ENCODE results near the gene CDH4. TPM values are rescaled to one million over a fixed set of nuclear protein-coding genes. Genes with fewer than 3 reads are reported as not detected.
A peak's percentile ranks its signal among the peaks of the same experiment; 100 is the strongest.

CDH4 gene
- total RNA-seq, 1 donor from 2014 or later: 2.9 TPM

DNA sequence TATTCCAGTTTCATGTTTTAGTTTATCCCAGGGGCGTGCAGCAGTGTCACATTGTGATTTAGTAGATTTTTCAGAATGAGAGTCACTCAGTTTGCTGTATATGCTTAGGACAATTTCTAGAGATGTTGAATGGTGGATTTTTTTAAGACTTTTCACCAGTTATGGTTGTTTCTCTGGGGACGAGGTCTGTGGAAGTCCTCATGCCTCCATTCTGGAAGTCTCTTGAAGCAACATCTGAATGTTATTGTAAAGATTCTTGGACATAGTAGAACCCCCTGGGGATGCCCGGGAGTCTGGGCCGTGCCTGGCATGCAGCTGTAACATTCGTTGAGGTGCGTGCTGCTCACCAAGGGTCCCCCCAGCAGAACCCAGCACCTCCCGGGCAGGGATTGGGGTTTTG, 341.5 kb downstream of the CDH4 start:
- Mint-ChIP-seq H3K27ac (peak overlapping the region; percentile 47), H3K4me3 (no peak overlapping the region), H3K9me3 (peaks cover 42% of the 10 kb centered on the region), H3K4me1 (peaks cover 12% of the 10 kb centered on the region), H3K27me3 (ENCODE audit: insufficient read depth, low read depth) (peaks cover 7% of the 10 kb centered on the region), H3K36me3 (peaks cover 11% of the 10 kb centered on the region)
- no peaks in the 10 kb centered on the region for H3K36me3 ChIP-seq
- H3K79me2 ChIP-seq (ENCODE audit: low read depth): no peaks in the 10 kb centered on the region
- TF ChIP-seq EZH2phosphoT487 (IDR thresholded peaks at IDR 0.05): no peak
- TF ChIP-seq, protein P1, sequence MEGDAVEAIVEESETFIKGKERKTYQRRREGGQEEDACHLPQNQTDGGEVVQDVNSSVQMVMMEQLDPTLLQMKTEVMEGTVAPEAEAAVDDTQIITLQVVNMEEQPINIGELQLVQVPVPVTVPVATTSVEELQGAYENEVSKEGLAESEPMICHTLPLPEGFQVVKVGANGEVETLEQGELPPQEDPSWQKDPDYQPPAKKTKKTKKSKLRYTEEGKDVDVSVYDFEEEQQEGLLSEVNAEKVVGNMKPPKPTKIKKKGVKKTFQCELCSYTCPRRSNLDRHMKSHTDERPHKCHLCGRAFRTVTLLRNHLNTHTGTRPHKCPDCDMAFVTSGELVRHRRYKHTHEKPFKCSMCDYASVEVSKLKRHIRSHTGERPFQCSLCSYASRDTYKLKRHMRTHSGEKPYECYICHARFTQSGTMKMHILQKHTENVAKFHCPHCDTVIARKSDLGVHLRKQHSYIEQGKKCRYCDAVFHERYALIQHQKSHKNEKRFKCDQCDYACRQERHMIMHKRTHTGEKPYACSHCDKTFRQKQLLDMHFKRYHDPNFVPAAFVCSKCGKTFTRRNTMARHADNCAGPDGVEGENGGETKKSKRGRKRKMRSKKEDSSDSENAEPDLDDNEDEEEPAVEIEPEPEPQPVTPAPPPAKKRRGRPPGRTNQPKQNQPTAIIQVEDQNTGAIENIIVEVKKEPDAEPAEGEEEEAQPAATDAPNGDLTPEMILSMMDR (IDR thresholded peaks at IDR 0.05): no peak
- no peak for TF ChIP-seq EZH2 (IDR thresholded peaks at IDR 0.05)
- H3K9ac ChIP-seq: no peak overlapping the region
- H4K20me1 ChIP-seq (ENCODE audit: low read depth): no peaks in the 10 kb centered on the region
- H2AFZ ChIP-seq (replicated peaks): no peak overlapping the region
- H3F3A ChIP-seq (ENCODE audit: low read depth): no peaks in the 10 kb centered on the region
- no peak overlapping the region for H3K4me2 ChIP-seq
- DNase-seq (ENCODE audit: low spot score): no peak
- no peak overlapping the region for H3K4me3 ChIP-seq
- no peaks in the 10 kb centered on the region for H3K9me3 ChIP-seq (ENCODE audit: low read depth)
- no peak overlapping the region for H3K27ac ChIP-seq
- no peaks in the 10 kb centered on the region for H3K27me3 ChIP-seq
- peaks cover 3% of the 10 kb centered on the region for H3K4me1 ChIP-seq

DNA sequence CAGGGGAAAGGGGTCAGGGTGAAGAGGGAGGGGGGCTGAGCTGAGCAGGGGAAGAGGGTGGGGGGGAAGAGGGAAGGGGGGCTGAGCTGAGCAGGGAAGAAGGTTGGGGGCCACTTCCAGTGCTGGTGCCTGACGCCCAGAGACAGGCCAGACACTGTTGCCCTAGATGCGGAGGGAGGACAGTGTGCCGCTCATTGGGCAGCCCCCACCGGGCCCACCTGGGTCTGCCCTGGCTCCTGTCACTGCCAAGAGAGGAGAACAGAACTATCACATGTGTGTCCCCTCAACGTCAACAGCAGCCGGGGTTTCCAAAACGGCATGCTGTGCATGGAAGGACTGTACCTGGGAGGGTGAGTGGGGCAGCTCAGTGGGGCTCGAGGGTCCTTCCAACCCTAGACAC, 342.1 kb downstream of the CDH4 start:
- H3K9me3 Mint-ChIP-seq: peaks cover 42% of the 10 kb centered on the region
- H3K4me1 ChIP-seq: no peaks in the 10 kb centered on the region
- no peak overlapping the region for H3K27ac ChIP-seq
- H3K4me3 ChIP-seq: no peak overlapping the region
- H3K27ac Mint-ChIP-seq: no peak overlapping the region
- H3K9me3 ChIP-seq (ENCODE audit: low read depth): no peaks in the 10 kb centered on the region
- no peaks in the 10 kb centered on the region for H3K36me3 ChIP-seq
- TF ChIP-seq, protein P1 (IDR thresholded peaks at IDR 0.05): no peak
- TF ChIP-seq EZH2 (IDR thresholded peaks at IDR 0.05) (no peak), EZH2phosphoT487 (IDR thresholded peaks at IDR 0.05) (no peak)
- peaks cover 11% of the 10 kb centered on the region for H3K36me3 Mint-ChIP-seq
- H3K9ac ChIP-seq: no peak overlapping the region
- H3K27me3 ChIP-seq: no peaks in the 10 kb centered on the region
- H3K79me2 ChIP-seq (ENCODE audit: low read depth): no peaks in the 10 kb centered on the region
- no peak overlapping the region for H2AFZ ChIP-seq (replicated peaks)
- no peaks in the 10 kb centered on the region for H4K20me1 ChIP-seq (ENCODE audit: low read depth)
- H3K4me2 ChIP-seq: no peak overlapping the region
- H3K27me3 Mint-ChIP-seq (ENCODE audit: insufficient read depth, low read depth): peaks cover 6% of the 10 kb centered on the region
- no peak for DNase-seq (ENCODE audit: low spot score)
- peaks cover 10% of the 10 kb centered on the region for H3K4me1 Mint-ChIP-seq
- H3K4me3 Mint-ChIP-seq: no peak overlapping the region
- no peaks in the 10 kb centered on the region for H3F3A ChIP-seq (ENCODE audit: low read depth)

DNA sequence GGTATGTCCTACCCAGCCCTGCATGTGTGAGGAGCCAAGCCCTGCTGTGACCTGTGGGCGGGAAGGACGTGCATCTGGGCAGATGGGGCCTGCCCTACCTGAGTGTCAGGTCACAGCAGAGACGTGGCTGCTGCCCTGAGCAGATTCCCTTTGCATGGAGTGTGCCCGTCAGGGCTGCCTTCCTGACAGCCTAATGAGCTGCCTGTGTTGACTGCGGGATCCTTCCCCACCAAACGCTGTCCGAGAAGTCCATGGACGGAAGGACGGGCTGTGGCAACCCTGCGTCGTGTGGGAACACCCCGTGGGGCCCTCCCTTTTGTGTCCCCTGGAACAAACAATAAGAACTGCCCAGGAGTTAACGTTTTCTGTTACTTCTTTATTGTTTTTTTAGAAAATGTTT, 343.2 kb downstream of the CDH4 start:
- TF ChIP-seq EZH2 (IDR thresholded peaks at IDR 0.05) (no peak), EZH2phosphoT487 (IDR thresholded peaks at IDR 0.05) (no peak)
- TF ChIP-seq, protein P1 (IDR thresholded peaks at IDR 0.05): no peak
- DNase-seq (ENCODE audit: low spot score): no peak
- no peaks in the 10 kb centered on the region for H3K9me3 ChIP-seq (ENCODE audit: low read depth)

More for the DNA sequence above, 343.2 kb downstream of the CDH4 start:
- no peak overlapping the region for H3K4me3 Mint-ChIP-seq
- peaks cover 16% of the 10 kb centered on the region for H3K4me1 Mint-ChIP-seq
- Histone ChIP-seq H4K20me1 (ENCODE audit: low read depth) (no peaks in the 10 kb centered on the region), H3K79me2 (ENCODE audit: low read depth) (no peaks in the 10 kb centered on the region), H3K4me1 (peaks cover 4% of the 10 kb centered on the region), H3K27ac (no peak overlapping the region), H2AFZ (replicated peaks) (no peak overlapping the region), H3F3A (ENCODE audit: low read depth) (no peaks in the 10 kb centered on the region), H3K4me2 (no peak overlapping the region), H3K36me3 (no peaks in the 10 kb centered on the region), H3K4me3 (no peak overlapping the region), H3K9ac (no peak overlapping the region), H3K27me3 (no peaks in the 10 kb centered on the region)
- peaks cover 6% of the 10 kb centered on the region for H3K27me3 Mint-ChIP-seq (ENCODE audit: insufficient read depth, low read depth)
- peaks cover 11% of the 10 kb centered on the region for H3K36me3 Mint-ChIP-seq
- H3K9me3 Mint-ChIP-seq: peaks cover 42% of the 10 kb centered on the region
- H3K27ac Mint-ChIP-seq: no peak overlapping the region

Data from neural progenitor cell (in vitro differentiated cells).